ENCODE measurements around the gene OMP.

Gene OMP

GRCh38 chr11:77102246-77103210, at the start of gene OMP:
Gene OMP (plus strand): TSS chr11:77102840. CDS start chr11:77102840, 0 bp downstream.
- TF ChIP-seq CTCF (IDR thresholded peaks at IDR 0.05; ENCODE audit: low read depth, low read length): no peak
- H3K4me3 ChIP-seq (ENCODE audit: low read depth, low read length): no peak within 1 kb of the TSS

GRCh38 chr11:77053217-77054015, 49.2 kb upstream of the OMP start:
- no peak for TF ChIP-seq CTCF (IDR thresholded peaks at IDR 0.05; ENCODE audit: low read depth, low read length)
- H3K4me3 ChIP-seq (ENCODE audit: low read depth, low read length): no peak overlapping the region

GRCh38 chr11:77054084-77054483, 48.6 kb upstream of the OMP start:
- no peak for TF ChIP-seq CTCF (IDR thresholded peaks at IDR 0.05; ENCODE audit: low read depth, low read length)
- no peak overlapping the region for H3K4me3 ChIP-seq (ENCODE audit: low read depth, low read length)

GRCh38 chr11:77055101-77055561, 47.5 kb upstream of the OMP start:
- no peak for TF ChIP-seq CTCF (IDR thresholded peaks at IDR 0.05; ENCODE audit: low read depth, low read length)
- no peak overlapping the region for H3K4me3 ChIP-seq (ENCODE audit: low read depth, low read length)

GRCh38 chr11:77055913-77056312, 46.7 kb upstream of the OMP start:
- no peak overlapping the region for H3K4me3 ChIP-seq (ENCODE audit: low read depth, low read length)
- TF ChIP-seq CTCF (IDR thresholded peaks at IDR 0.05; ENCODE audit: low read depth, low read length): no peak

- no peak overlapping the region for H3K4me3 ChIP-seq (ENCODE audit: low read depth, low read length)
- TF ChIP-seq CTCF (IDR thresholded peaks at IDR 0.05; ENCODE audit: low read depth, low read length): no peak
Measured at GRCh38 chr11:77056814-77057402, 45.7 kb upstream of the OMP start.
